HG03439 (cell line): ENCODE measurements around the gene GPR37.

Experiments used
- ATAC-seq: cut with Tn5 transposase; IDR thresholded peaks from one replicate; pipeline ENCODE4 v1.9.1; 2021; ENCODE audit warnings: mild to moderate bottlenecking, moderate library complexity; ENCODE audit not compliant: unreplicated experiment

Gene GPR37

GRCh38 chr7:124765401-124766352, at the start of gene GPR37:
Gene GPR37 (minus strand): TSS chr7:124765792. CDS start chr7:124764976, 816 bp downstream.
- peak; percentile 73 for ATAC-seq

GRCh38 chr7:124813994-124814798, 48.6 kb upstream of the GPR37 start:
- no peak for ATAC-seq

- no peak for ATAC-seq
These were observed 47.2 kb upstream of the GPR37 start for GRCh38 chr7:124812764-124813163.

- ATAC-seq, result no peak
These were observed 45.7 kb upstream of the GPR37 start for GRCh38 chr7:124811341-124811740.

- no peak for ATAC-seq
These were observed 45.0 kb upstream of the GPR37 start for GRCh38 chr7:124810605-124811004.

GRCh38 chr7:124808206-124808605, 42.6 kb upstream of the GPR37 start:
- no peak for ATAC-seq

- ATAC-seq, result no peak
These were observed 35.8 kb upstream of the GPR37 start for GRCh38 chr7:124801330-124801895.

GRCh38 chr7:124800386-124800785, 34.8 kb upstream of the GPR37 start:
- ATAC-seq, result no peak

- no peak for ATAC-seq
These were observed 33.9 kb upstream of the GPR37 start for GRCh38 chr7:124799448-124799847.

GRCh38 chr7:124796771-124797170, 31.2 kb upstream of the GPR37 start:
- ATAC-seq, result no peak

- no peak for ATAC-seq
These were observed 27.1 kb upstream of the GPR37 start for GRCh38 chr7:124792696-124793095.

- no peak for ATAC-seq
These were observed 26.4 kb upstream of the GPR37 start for GRCh38 chr7:124792002-124792401.

GRCh38 chr7:124791426-124791825, 25.8 kb upstream of the GPR37 start:
- no peak for ATAC-seq

GRCh38 chr7:124790645-124791044, 25.1 kb upstream of the GPR37 start:
- no peak for ATAC-seq

- ATAC-seq, result no peak
These were observed 20.4 kb upstream of the GPR37 start for GRCh38 chr7:124785994-124786393.

- peak; percentile 91 for ATAC-seq
These were observed 19.6 kb upstream of the GPR37 start for GRCh38 chr7:124784879-124785818.

- no peak for ATAC-seq
These were observed 17.7 kb upstream of the GPR37 start for GRCh38 chr7:124783271-124783670.

- no peak for ATAC-seq
These were observed 16.5 kb upstream of the GPR37 start for GRCh38 chr7:124781907-124782734.

GRCh38 chr7:124781418-124781817, 15.8 kb upstream of the GPR37 start:
- ATAC-seq, result no peak
